H9 (cell line): ENCODE data around the gene PARP16. TPM values are rescaled to one million over a fixed set of nuclear protein-coding genes. Genes with fewer than 3 reads are reported as not detected.

Experiments
- DNase-seq: peaks from one replicate; pipeline ENCODE4 v3.0.0-alpha.2; 2017
- H2AFZ ChIP-seq: one replicate; pipeline ENCODE4 v1.6.1; 2013; ENCODE audit warnings: mild to moderate bottlenecking, low read length, control low read depth, moderate library complexity
- H2AK5ac ChIP-seq: 2 replicates; pipeline ENCODE4 v1.6.1; 2013; ENCODE audit warnings: low read length, control low read depth, mixed read lengths; ENCODE audit not compliant: insufficient read length
- H2BK120ac ChIP-seq: one replicate; pipeline ENCODE4 v1.6.1; 2013; ENCODE audit warnings: low read depth, mild to moderate bottlenecking, low read length, control low read depth, inconsistent platforms; ENCODE audit not compliant: poor library complexity, severe bottlenecking
- H2BK12ac ChIP-seq: 2 replicates; pipeline ENCODE4 v1.6.1; 2013; ENCODE audit warnings: low read length, control low read depth, mixed read lengths, low read depth; ENCODE audit not compliant: insufficient read length
- H2BK15ac ChIP-seq: 2 replicates; pipeline ENCODE4 v1.6.1; 2013; ENCODE audit warnings: low read depth, low read length, control low read depth
- H2BK20ac ChIP-seq: one replicate; pipeline ENCODE4 v1.6.1; 2013; ENCODE audit warnings: low read depth, mild to moderate bottlenecking, low read length, control low read depth, inconsistent platforms; ENCODE audit not compliant: poor library complexity, severe bottlenecking
- H2BK5ac ChIP-seq: 2 replicates; pipeline ENCODE4 v1.6.1; 2013; ENCODE audit warnings: low read length, control low read depth, mixed read lengths; ENCODE audit not compliant: insufficient read length
- H3K14ac ChIP-seq: 2 replicates; pipeline ENCODE4 v1.6.1; 2013; ENCODE audit warnings: low read length, control low read depth; ENCODE audit not compliant: insufficient read depth
- H3K18ac ChIP-seq: 2 replicates; pipeline ENCODE4 v1.6.1; 2013; ENCODE audit warnings: low read depth, mild to moderate bottlenecking, mixed read lengths, low read length, control low read depth; ENCODE audit not compliant: insufficient read length
- H3K23ac ChIP-seq: 2 replicates; pipeline ENCODE4 v1.6.1; 2013; ENCODE audit warnings: low read length, control low read depth, mixed read lengths, low read depth; ENCODE audit not compliant: insufficient read length
- H3K23me2 ChIP-seq: 2 replicates; pipeline ENCODE4 v1.6.1; 2013; ENCODE audit warnings: low read depth, mild to moderate bottlenecking, mixed read lengths, low read length, control low read depth; ENCODE audit not compliant: insufficient read length, poor library complexity, severe bottlenecking
- H3K27ac ChIP-seq: 2 replicates; pipeline ENCODE4 v1.5.1; 2013; ENCODE audit warnings: low read length, control low read depth, mixed read lengths, low read depth; ENCODE audit not compliant: insufficient read length
- H3K27me3 ChIP-seq: 2 replicates; pipeline ENCODE4 v1.6.1; 2013; ENCODE audit warnings: low read length, control low read depth, inconsistent platforms; ENCODE audit not compliant: insufficient read depth
- H3K4ac ChIP-seq: 2 replicates; pipeline ENCODE4 v1.6.1; 2013; ENCODE audit warnings: low read depth, mild to moderate bottlenecking, control low read depth, inconsistent platforms, low read length, moderate library complexity
- H3K4me1 ChIP-seq: 2 replicates; pipeline ENCODE4 v1.6.1; 2013; ENCODE audit warnings: low read length, control low read depth, inconsistent platforms; ENCODE audit not compliant: insufficient read depth
- H3K4me2 ChIP-seq: 2 replicates; pipeline ENCODE4 v1.6.1; 2013; ENCODE audit warnings: low read length, control low read depth, mixed read lengths; ENCODE audit not compliant: insufficient read length, insufficient read depth
- H3K56ac ChIP-seq: 2 replicates; pipeline ENCODE4 v1.6.1; 2013; ENCODE audit warnings: low read depth, mild to moderate bottlenecking, mixed read lengths, low read length, control low read depth; ENCODE audit not compliant: insufficient read length
- H3K79me1 ChIP-seq: 2 replicates; pipeline ENCODE4 v1.6.1; 2013; ENCODE audit warnings: low read depth, mild to moderate bottlenecking, moderate library complexity, low read length, control low read depth, inconsistent platforms; ENCODE audit not compliant: insufficient read depth, poor library complexity, severe bottlenecking
- H3K79me2 ChIP-seq: 2 replicates; pipeline ENCODE4 v1.6.1; 2013; ENCODE audit warnings: low read length, control low read depth, inconsistent platforms; ENCODE audit not compliant: insufficient read depth
- H3K9ac ChIP-seq: 2 replicates; pipeline ENCODE4 v1.6.1; 2013; ENCODE audit warnings: low read length, control low read depth, mixed read lengths; ENCODE audit not compliant: insufficient read length; ENCODE audit errors: extremely low read depth
- H3K9me3 ChIP-seq: one replicate; pipeline ENCODE4 v1.6.1; 2013; ENCODE audit warnings: low read depth, low read length, inconsistent platforms; ENCODE audit not compliant: control insufficient read depth
- H3T11ph ChIP-seq: one replicate; pipeline ENCODE4 v1.6.1; 2013; ENCODE audit warnings: mild to moderate bottlenecking, low read length, control low read depth, inconsistent platforms
- H4K20me1 ChIP-seq: one replicate; pipeline ENCODE4 v1.6.1; 2013; ENCODE audit not compliant: control insufficient read depth, insufficient read length, insufficient read depth
- H4K5ac ChIP-seq: 2 replicates; pipeline ENCODE4 v1.6.1; 2013; ENCODE audit warnings: low read depth, mild to moderate bottlenecking, mixed read lengths, low read length, control low read depth; ENCODE audit not compliant: insufficient read length
- H4K8ac ChIP-seq: replicated peaks from 2 replicates; pipeline ENCODE4 v1.6.1; 2013; ENCODE audit warnings: low read length, control low read depth, mixed read lengths, low read depth; ENCODE audit not compliant: insufficient read length
- H4K91ac ChIP-seq: 2 replicates; pipeline ENCODE4 v1.6.1; 2013; ENCODE audit warnings: low read depth, mild to moderate bottlenecking, moderate library complexity, mixed read lengths, low read length, control low read depth; ENCODE audit not compliant: insufficient read length
- H3K27ac Mint-ChIP-seq, 3 experiments: 2 replicates in 2 of 3; 3 replicates in 1 of 3; pipeline ENCODE4 v1.8.0; 2020 to 2021; ENCODE audit warnings: mixed read lengths in 3 of 3, mild to moderate bottlenecking in 1 of 3, moderate library complexity in 1 of 3
- H3K27me3 Mint-ChIP-seq: 2 replicates; pipeline ENCODE4 v1.8.0; 2021; ENCODE audit warnings: low read depth, mild to moderate bottlenecking, moderate library complexity, mixed read lengths
- H3K36me3 Mint-ChIP-seq, 3 experiments: 2 replicates in 2 of 3; 3 replicates in 1 of 3; pipeline ENCODE4 v1.8.0; 2020 to 2021; ENCODE audit warnings: low read depth in 3 of 3, mixed read lengths in 3 of 3; ENCODE audit not compliant: insufficient read depth in 1 of 3
- H3K4me1 Mint-ChIP-seq, 2 experiments: 2 replicates each; pipeline ENCODE4 v1.8.0; 2020; ENCODE audit warnings: mixed read lengths in 2 of 2
- H3K4me3 Mint-ChIP-seq, 2 experiments: 2 replicates in 1 of 2; 3 replicates in 1 of 2; pipeline ENCODE4 v1.8.0; 2020 to 2021; ENCODE audit warnings: mild to moderate bottlenecking in 2 of 2, mixed read lengths in 2 of 2, moderate library complexity in 1 of 2
- H3K9me3 Mint-ChIP-seq, 2 experiments: 2 replicates in 1 of 2; 3 replicates in 1 of 2; pipeline ENCODE4 v1.8.0; 2020; ENCODE audit warnings: mild to moderate bottlenecking in 2 of 2, mixed read lengths in 2 of 2, moderate library complexity in 1 of 2
- WGBS: extraction: QIAGEN DNeasy Blood & Tissue Kit; methylation state at CpG from one replicate; pipeline ENCODE4 v1.1.7; 2013; ENCODE audit warnings: missing lambda C conversion rate, low lambda C conversion rate, mixed read lengths; ENCODE audit not compliant: insufficient read length; ENCODE audit errors: extremely low coverage; 5-methylcytosine and 5-hydroxymethylcytosine counted together
- long read RNA-seq: library from polyadenylated mRNA; unstranded; transcript quantifications from one replicate; pipeline ENCODE4 v2.0.0, GENCODE V29; 2020
- total RNA-seq: library from RNA; stranded (reverse); gene quantifications from 2 replicates; pipeline ENCODE4 v1.2.1, GENCODE V29; 2021
- TF ChIP-seq, protein P1 (sequence below): fragments of 200-600 bp; sonication (generic); conservative IDR thresholded peaks from 3 replicates; pipeline ENCODE4 v1.8.0; 2021; ENCODE audit warnings: antibody characterized with exemption, mild to moderate bottlenecking

PARP16 gene, protein sequence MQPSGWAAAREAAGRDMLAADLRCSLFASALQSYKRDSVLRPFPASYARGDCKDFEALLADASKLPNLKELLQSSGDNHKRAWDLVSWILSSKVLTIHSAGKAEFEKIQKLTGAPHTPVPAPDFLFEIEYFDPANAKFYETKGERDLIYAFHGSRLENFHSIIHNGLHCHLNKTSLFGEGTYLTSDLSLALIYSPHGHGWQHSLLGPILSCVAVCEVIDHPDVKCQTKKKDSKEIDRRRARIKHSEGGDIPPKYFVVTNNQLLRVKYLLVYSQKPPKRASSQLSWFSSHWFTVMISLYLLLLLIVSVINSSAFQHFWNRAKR
- total RNA-seq, result 3.9 and 4.3 TPM in 2 replicates
- long read RNA-seq, transcript PARP16-206 (6 exons, 2,343 nt), result major isoform, 14 of 28 reads
- long read RNA-seq, partial matches to known transcripts, result 1 of 28 reads
- long read RNA-seq, other reads (novel, unspliced or antisense), result 9 of 28 reads

DNA sequence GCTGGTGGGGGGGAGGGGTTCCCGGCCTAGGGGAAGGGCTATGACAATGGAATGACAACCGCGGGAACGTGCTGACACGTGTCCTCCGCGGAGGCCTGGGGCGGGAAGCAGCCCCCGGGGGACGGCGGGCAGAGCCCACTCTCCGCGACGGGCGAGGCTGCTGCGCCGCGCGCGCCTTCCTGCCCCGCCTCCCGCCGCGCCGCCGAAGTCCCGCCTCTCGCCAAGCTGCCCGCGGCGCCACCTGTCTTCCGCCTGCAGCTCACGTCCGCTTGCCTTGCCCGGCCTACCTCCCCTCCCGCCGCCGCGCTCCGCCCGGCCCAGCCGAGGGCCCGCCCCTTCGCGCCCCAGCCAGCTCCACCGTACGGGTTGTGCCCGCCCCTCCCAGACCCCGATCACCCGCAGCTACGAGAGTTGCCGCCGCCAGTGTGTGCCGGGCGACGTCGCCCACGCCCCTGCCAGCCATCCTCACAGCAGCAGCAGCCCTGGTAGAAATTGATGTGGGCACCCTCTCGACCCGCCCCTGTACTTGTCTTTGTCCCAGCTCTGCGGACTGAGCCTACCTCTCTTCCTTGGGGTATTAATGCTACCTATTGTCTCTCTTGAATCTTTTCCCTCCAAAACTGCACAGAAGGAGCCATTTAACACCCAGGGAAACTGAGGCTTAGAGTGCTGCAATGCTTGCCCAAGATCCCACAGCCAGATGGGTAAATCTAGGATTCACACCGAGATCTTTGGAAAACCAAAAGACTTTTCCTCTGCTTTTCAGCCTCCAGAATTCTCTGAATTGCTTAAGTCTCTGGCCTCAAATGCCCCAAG, at the start of gene PARP16:
Gene PARP16, minus strand, starts transcription at position 180 of the 816 bp plus-strand sequence. CDS start 457 bp downstream, outside the sequence.
- Histone ChIP-seq H3K23me2 (peaks cover 11% of the 10 kb centered on the region), H4K5ac (no peak within 1 kb of the TSS), H3K9ac (peak within 1 kb of the TSS; percentile 36), H3K27me3 (0 out of 2 replicates have a peak, but pooled peaks cover 2% of the 10 kb centered on the region), H4K91ac (no peak within 1 kb of the TSS), H3K4ac (no peak within 1 kb of the TSS), H2BK15ac (no peak within 1 kb of the TSS), H3T11ph (no peak within 1 kb of the TSS), H3K9me3 (no peaks in the 10 kb centered on the region), H2AFZ (peak within 1 kb of the TSS; percentile 25), H3K79me1 (no peaks in the 10 kb centered on the region), H4K20me1 (no peaks in the 10 kb centered on the region), H3K56ac (no peak within 1 kb of the TSS), H2AK5ac (no peak within 1 kb of the TSS), H3K23ac (no peak within 1 kb of the TSS), H3K14ac (peak within 1 kb of the TSS; percentile 64), H4K8ac (no peak within 1 kb of the TSS), H3K18ac (peak within 1 kb of the TSS; percentile 44), H2BK20ac (no peak within 1 kb of the TSS), H2BK120ac (no peak within 1 kb of the TSS), H3K4me2 (peak within 1 kb of the TSS; percentile 91), H3K79me2 (no peaks in the 10 kb centered on the region), H2BK5ac (no peak within 1 kb of the TSS), H3K27ac (no peak within 1 kb of the TSS), H3K4me1 (peaks cover 2% of the 10 kb centered on the region; the same call in 1 of the 2 replicates), H2BK12ac (peak within 1 kb of the TSS; percentile 7)
- Mint-ChIP-seq H3K9me3 (no peaks in the 10 kb centered on the region), H3K27me3 (peaks cover 14% of the 10 kb centered on the region), H3K27ac (peak within 1 kb of the TSS; percentile 10 to 82 (median 19); a peak in 4 of 7 replicates), H3K4me1 (peaks cover 15 to 17% of the 10 kb centered on the region in 2 experiments), H3K36me3 (no peaks in the 10 kb centered on the region; a peak in 1 of 7 replicates), H3K4me3 (peak within 1 kb of the TSS; percentile 75 to 84)
- no CpG with 5 or more reads among the region's 62 CpGs for WGBS
- TF ChIP-seq, protein P1, sequence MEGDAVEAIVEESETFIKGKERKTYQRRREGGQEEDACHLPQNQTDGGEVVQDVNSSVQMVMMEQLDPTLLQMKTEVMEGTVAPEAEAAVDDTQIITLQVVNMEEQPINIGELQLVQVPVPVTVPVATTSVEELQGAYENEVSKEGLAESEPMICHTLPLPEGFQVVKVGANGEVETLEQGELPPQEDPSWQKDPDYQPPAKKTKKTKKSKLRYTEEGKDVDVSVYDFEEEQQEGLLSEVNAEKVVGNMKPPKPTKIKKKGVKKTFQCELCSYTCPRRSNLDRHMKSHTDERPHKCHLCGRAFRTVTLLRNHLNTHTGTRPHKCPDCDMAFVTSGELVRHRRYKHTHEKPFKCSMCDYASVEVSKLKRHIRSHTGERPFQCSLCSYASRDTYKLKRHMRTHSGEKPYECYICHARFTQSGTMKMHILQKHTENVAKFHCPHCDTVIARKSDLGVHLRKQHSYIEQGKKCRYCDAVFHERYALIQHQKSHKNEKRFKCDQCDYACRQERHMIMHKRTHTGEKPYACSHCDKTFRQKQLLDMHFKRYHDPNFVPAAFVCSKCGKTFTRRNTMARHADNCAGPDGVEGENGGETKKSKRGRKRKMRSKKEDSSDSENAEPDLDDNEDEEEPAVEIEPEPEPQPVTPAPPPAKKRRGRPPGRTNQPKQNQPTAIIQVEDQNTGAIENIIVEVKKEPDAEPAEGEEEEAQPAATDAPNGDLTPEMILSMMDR, result peak; percentile 52; the same call in 2 of the 3 replicates
- DNase-seq, result peak; percentile 97
